HG03196 (cell line): ENCODE results near the gene CYP17A1.
"Not testable (repeated sequence)": the region's sequence is repeated elsewhere in the genome, so short reads cannot be mapped to it uniquely, and the experiment has no call there.

Experiments used
- ATAC-seq: cut with Tn5 transposase; IDR thresholded peaks from one replicate; pipeline ENCODE4 v1.9.1; 2021; ENCODE audit not compliant: unreplicated experiment

Gene CYP17A1, protein sequence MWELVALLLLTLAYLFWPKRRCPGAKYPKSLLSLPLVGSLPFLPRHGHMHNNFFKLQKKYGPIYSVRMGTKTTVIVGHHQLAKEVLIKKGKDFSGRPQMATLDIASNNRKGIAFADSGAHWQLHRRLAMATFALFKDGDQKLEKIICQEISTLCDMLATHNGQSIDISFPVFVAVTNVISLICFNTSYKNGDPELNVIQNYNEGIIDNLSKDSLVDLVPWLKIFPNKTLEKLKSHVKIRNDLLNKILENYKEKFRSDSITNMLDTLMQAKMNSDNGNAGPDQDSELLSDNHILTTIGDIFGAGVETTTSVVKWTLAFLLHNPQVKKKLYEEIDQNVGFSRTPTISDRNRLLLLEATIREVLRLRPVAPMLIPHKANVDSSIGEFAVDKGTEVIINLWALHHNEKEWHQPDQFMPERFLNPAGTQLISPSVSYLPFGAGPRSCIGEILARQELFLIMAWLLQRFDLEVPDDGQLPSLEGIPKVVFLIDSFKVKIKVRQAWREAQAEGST

DNA sequence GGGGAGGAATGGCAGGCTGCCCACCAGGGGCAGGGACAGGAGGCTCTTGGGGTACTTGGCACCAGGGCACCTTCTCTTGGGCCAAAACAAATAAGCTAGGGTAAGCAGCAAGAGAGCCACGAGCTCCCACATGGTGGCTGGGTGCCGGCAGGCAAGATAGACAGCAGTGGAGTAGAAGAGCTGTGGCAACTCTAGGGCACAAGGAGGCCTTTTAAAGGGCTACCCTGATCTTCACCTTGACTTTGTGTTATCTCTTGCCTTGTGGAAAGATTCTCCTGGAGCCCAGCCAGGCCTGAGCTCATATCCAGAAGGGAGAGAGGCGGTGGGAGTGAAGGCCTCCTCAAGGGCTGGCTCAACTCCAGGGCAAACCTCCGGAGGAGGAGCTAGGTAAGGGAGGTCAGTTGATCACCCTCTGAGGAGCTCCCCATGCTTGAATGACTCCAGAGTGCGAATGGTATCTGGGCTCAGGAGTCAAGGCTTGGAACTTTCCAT is at the start of gene CYP17A1:
TSS of gene CYP17A1 (minus strand) at position 184 of the 492 bp plus-strand sequence. CDS start at position 132, 52 bp downstream.
- ATAC-seq, result no peak

DNA sequence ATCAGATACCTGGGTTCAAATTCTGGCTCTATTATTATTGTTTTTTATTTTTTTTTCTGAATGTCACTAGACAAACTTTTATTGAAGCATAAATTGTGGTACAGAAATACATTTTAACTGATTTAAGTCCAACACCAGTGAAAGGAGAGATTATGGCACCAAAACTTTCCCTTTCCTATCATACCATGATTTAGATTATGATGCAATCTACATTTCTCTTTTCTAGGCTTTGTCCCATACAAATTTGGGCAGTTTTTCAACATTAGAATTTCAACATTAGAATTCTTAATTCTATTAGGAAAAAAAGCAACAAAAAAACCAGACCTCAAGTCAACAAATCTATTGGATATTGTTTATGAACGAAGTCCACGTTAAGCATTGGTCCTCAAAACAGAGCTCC is 43.0 kb upstream of the CYP17A1 start:
- no peak for ATAC-seq

DNA sequence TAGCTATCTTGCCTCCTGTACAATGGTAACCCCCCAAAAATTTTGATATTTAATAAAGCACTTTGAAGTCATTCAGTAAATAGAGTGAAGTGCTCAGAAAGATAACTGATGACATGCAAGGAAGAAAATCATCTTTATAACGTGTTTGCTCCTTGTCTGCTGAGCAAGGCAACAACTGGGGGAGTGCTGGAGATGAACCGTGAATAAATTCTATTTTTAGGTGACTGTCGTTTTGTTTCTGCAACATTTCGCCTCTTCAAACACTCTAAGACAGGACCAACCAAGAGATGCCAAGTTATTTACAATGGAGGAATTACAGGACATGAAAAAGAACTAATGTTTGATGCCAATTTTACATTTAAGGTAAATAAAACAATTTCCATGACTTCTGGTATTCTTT is 41.4 kb upstream of the CYP17A1 start:
- no peak for ATAC-seq

DNA sequence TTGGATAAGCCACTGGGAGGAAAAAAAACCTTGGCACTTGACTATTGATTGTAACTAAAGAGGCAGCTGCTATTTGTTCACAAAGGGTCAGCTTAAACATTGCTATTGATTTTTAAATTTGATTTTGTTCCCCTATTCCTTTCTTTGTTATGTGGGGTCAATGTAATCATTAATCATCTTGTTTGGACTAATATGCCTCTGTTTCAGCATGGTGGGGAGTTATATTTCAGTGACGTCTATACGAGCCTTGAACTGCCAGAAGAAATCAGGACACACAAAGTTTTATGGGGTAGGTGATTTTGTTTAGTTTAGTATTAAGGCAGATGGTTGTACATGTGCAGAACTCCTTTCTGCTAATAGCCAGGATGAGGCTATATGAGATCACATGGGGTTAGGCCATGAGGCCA is 39.5 kb upstream of the CYP17A1 start:
- no peak for ATAC-seq

DNA sequence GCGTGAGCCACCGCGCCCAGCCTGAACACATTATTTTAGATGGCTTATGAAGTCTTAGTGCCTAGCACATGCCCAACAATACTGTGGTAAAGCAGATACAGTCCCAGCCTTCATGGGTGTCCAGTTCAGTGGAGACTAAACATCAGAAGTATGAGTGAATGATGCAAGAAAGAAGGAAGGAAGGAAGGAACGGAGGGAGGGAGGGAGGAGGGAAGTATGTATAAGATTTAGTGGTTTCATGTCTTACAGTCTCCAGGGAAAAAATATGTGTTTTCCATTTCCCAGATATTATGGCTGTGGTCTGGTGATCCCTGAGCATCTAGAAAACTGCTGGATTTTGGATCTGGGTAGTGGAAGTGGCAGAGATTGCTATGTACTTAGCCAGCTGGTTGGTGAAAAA is 35.0 kb upstream of the CYP17A1 start:
- no peak for ATAC-seq

DNA sequence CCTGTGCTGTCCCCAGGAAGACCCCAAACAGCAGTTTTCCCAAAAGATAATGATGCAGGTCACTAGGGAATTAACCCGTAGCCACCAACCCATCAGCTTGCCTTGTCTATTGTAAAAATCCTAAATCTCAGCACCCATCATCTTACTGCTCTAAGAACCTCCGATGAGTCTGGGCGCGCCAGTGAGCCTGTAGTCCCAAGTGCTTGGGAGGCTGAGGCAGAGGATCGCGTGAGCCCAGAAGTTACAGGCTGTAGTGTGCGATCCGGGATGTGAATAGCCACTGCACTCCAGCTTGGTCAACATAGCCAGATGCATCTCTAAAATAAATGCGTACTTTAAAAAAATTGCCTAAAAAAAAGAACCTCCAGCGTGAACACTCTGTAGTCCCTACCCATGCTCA is 33.0 kb upstream of the CYP17A1 start:
- no peak for ATAC-seq

DNA sequence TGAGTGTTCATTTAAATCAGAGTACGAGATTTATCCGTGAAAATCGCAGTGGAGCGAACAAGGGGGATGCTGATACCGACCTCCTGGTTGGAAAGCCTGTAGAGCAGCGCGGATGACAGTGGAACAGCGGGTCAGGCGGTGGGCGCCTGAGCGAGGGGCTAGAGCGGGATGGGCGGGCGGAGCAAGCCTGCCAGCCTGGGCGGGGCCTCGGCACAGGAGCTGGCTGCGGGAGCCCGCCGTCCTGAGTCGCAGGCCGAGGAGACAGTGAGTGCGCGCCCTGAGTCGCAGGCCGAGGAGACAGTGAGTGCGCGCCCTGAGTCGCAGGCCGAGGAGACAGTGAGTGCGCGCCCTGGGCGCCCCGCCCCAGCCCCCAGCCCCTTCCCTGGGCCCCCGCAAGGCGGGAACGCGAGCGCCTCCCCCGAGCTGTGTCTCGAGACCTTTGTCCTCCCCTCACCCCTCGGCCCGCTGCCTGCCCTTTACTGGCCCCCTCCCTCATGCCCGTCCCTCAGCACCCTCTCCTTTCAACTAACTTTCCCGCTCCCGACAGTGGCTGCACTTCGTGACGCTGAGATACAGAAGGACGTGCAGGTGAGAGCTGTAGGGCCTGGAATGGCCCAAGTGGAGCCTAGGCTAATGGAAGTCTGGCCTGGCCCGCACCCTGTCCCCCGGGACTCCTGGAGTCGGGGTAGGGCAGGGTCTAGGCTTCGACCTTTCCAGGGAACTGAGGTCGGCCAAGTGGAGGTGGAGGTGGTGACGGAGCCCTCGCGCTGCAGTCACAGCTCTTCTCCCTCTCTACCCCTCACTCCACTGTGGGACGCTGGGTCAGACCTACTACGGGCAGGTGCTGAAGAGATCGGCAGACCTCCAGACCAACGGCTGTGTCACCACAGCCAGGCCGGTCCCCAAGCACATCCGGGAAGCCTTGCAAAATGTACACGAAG is 32.3 kb upstream of the CYP17A1 start, which contains the start of gene AS3MT:
TSS of gene AS3MT (plus strand) at position 213 of the 941 bp plus-strand sequence. CDS start at position 336, 123 bp downstream.
- ATAC-seq, result no peak

DNA sequence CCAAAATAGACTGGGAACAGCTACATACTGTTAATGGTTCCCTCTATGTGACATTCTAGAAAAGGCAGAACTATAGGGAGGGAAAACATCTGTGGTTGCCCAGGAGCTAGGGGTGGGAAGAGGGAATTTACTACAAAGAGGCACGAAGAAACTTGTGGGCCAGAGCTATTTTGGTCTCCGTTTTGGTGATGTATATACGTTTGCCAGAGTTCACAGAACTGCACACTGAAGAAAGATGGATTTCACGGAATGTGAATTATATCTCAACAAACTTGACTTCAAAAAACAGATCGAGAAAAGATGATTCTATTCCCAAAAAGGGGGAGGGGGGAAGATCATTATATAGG is 31.7 kb upstream of the CYP17A1 start:
- no peak for ATAC-seq

DNA sequence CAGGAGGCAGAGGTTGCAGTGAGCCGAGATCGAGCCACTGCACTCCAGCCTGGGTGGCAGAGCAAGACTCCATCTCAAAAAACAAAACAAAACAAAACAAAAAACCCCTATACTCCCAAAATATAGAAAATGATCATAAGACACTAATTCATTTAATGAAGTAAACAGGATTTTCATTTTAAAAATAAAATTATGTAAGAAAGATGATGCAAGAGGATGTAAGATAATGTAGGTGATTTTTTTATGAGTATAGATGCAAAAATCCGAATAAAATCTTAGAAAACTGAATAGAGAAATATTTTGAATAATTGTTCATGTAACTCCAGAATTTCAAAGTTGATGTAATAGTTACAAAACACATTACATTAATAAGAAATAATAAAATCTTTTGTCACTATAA is 28.4 kb upstream of the CYP17A1 start:
- no peak for ATAC-seq

DNA sequence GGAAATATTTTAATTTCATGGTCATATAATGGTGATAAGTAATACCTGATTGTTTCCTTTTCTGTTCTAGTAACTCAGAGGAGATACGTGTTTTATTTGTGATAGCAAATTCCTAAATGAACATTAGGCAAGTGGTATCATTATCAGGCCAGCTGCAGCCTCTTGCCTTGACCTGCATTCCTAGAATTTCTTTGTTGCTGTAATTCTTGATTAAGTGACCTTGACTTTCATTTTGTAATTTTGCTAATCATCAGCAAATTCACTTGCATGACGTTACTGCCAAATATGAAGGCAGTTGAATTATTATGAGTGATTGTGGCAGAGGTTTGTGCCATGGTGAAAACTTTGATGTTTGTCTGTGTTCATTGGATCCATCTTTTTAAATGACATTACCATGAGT is 26.4 kb upstream of the CYP17A1 start:
- ATAC-seq, result no peak

DNA sequence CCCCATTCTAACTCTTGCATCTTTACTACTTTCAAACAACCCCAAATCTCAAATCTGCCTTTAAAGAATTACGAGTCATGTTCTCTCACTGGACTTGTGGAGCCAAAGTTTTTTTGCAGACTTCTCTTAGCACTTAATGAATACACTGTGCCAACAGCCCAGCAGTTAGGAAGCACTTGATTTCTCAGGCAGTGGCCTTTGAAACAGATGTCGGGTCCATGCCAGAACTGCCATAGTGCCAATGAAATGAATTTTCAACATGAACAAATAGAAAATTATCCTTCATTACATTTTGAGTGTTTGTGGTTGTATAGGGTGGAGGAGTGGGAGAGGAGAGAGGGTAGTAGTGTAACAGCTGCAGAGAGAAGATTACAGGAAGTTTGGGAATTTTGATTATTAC is 22.7 kb upstream of the CYP17A1 start:
- ATAC-seq, result no peak

DNA sequence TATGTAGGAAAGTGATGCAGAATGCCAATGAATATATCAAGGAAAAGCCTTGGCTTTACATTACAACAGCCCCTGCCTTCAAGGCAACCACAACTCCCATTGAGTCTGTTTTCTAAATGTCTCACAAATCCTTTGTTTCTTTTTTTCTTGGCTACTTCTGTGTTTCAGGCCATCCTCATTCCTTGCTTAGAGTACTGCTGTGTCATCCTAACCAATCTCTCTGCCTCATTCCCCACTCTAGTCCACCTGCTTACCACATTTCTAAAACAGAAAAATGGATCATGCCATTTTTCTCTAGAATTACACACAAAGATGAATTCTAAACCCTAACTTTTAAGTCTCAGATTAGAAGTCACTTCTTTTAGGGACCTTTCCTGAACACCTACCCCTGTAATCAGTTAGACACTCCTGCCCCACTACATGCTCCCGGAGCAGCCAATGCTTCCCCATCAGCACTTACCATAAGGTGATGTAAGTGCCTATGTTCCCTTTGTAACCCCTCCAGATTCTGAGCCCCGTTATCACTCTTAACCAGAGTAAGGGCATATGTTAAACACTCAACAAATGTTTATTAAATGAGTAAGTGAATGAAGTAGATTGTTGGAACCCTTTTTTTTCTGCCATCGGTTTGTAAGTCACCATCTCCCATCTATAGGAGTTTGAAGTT is 19.7 kb upstream of the CYP17A1 start:
- no peak for ATAC-seq

DNA sequence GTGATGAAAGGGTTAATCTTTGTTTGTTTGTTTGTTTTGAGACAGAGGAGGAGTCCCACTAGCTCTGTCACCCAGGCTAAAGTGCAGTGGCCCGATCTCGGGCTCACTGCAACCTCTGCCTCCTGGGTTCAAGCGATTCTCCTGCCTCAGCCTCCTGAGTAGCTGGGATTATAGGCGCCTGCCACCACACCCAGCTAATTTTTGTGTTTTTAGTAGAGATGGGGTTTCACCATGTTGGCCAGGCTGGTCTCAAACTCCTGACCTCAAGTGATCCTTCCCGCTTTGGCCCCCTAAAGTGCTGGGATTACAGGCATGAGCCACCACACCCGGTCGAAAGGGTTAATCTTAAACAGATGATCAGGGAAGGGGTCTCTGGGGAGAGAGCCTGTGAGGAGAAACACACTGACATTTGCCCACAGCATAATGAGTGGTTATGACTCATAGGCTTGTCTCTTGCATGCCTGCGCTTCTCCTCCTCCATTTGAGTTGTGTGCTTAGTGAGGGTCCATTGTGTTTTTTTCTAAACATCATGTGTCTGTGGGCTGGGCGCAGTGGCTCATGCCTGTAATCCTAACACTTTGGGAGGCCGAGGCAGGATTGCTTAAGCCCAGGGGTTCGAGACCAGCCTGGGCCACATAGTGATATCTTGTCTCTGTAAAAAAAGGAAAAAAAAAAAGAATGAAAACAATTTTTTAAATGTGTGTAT is 18.7 kb upstream of the CYP17A1 start:
- ATAC-seq, result not testable (repeated sequence)

DNA sequence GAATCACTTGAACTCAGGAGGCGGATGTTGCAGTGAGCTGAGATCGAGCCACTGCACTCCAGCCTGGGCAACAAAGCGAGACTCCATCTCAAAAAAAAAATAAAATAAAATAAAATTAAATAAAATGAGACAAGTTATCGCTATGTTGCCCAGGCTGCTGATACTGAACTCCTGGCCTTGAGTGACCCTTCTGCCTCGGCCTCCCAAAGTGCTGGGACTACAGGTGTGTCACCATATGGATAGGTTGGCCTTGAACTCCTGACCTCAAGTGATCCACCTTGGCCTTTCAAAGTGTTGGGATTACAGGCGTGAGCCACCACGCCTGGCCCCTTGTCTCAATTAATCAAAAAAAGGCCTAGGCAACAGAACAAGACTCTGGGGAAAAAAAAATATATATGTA is 16.0 kb upstream of the CYP17A1 start:
- ATAC-seq, result not testable (repeated sequence)

DNA sequence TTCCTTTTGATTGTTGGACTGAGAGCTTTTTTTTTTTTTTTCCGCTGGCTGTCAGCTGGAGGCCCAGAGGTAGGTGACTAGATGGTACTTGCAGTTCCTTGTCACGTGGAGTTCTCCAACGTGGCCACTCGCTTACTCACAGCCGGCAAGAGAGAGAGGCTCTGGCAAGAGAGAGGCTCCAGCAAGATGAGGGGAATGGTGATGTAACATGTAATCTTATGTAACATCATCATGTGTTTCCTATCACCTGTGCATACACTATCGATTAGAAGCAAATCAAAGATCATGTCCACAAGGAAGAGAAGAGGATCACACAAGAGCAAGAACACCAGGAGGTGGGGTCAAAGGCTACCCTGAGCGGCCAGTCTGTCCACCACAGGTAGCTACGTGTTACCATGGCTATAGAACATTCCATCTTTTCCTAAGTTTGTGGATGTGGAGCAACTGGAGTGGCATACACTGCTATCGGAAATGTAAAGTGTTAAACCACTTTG is 12.9 kb upstream of the CYP17A1 start:
- no peak for ATAC-seq

DNA sequence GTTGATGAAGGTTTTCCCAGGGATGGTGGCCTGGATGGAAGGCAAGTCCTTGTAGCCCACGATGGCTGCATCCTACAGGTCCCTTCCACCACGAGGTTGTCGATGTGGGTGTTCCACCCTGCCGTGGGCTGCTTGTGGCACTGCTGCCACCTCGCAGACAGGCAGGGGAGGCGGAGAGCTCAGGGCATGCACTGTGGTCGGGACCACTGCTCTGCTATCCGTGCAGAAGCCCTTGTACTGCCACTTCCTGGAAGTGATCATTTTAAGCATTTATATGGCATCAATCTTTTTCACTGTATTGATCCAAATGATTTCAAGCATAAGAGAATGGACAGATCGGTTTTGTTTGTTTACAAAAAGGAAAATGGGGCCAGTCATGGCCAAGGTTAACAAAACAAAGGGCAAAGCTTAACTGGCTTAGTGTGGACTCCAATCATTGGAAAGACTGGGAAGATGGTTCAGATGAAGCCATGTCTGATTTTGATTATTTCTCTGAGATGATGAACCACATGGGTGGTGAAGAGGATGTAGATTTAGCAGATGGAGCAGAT is 8.2 kb upstream of the CYP17A1 start:
- ATAC-seq, result no peak

DNA sequence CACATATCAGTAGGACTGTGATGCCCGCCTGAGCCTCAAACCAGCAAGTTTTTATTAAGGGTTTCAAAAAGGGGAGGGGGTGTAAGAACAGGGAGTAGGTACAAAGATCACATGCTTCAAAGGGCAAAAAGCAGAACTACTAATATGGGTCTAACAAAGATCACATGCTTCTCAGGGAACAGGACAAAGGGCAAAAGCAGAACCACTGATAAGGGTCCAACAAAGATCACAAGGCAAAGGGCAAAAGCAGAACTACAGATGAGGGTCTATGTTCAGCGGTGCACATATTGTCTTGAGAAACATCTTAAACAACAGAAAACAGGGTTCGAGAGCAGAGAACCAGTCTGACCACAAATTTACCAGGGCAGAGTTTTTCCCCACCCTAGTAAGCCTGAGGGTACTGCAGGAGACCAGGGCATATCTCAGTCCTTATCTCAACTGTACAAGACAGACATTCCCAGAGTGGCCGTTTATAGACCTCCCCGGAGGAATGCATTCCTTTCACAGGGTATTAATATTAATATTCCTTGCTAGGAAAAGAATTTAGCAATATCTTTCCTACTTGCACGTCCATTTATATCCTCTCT is 7.1 kb upstream of the CYP17A1 start:
- not testable (repeated sequence) for ATAC-seq

DNA sequence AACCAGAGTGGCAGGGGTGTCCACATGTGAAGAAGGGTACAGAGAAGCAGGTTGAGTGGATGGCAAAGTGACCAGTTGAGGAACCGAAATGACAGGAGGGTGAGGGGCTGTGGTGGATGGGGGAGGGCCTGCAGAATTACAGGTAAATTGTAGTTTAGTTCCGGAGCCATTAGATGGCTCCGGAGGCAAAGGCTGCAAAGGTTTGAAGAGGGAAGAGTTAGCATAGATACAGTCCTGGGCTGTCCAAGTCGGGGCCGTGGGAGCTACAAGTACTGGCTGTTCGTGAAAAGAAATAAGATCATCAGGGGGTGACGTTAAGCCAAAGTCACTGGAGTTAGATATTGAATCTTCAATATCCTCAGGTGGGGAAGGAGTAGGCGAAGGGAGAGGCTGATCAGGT is 5.9 kb upstream of the CYP17A1 start:
- ATAC-seq, result not testable (repeated sequence)

DNA sequence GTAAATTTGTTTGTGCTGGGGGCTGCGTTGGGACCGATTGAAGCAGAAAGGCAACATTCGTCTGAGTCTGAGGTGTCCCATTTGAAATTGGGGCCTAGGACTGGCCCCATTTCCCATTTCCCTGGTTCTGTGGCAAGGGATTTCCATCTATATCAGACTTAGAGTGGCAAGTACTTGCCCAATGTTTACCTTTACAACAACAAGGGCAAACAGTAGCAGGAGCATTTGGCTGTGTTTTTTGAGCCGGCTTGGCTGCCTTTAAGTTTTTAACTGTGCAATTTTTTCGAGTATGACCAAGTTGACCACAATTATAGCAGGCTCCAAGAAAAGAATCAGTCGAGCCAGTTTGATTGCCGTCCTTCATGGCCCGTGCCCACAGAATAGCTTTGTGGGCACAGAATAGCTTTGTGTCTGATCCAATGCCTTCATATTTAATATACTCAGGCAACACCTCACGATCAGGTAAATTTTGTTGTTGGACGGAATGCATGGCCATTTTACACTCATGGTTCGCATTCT is 4.7 kb upstream of the CYP17A1 start:
- ATAC-seq, result no peak
